Measurements from ENCODE around the gene ARHGAP25.

DNA sequence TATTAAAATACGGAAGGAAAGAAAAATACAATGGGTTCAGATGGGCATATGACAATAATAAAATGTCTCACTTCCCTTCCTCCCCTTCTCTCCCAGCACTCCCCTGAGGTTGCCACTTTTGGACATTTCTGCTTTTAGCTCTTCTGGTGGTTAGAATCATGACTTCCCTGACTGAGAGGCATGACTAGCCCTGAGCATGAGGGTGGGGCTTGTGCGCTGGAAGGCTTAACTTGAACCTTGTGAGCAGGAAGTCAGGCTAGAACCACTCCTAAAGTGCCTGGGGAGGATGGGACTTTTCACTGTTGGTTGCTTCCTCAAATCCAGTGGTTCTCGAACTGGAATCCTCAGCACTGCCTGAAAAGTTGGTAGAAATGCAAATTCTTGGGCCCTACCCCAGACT, 19.7 kb upstream of the ARHGAP25 start:
- no peak for TF ChIP-seq CTCF (IDR thresholded peaks at IDR 0.05; ENCODE audit: insufficient read depth, low read length, poor library complexity, severe bottlenecking)
- no peak for TF ChIP-seq EZH2phosphoT487 (conservative IDR thresholded peaks at IDR 0.05; ENCODE audit: low read length)

All from SU-DHL-6 (cell line).